ENCODE data around the gene ILRUN. TPM values are rescaled to one million over a fixed set of nuclear protein-coding genes. Genes with fewer than 3 reads are reported as not detected.

The ILRUN gene
- total and polyA plus RNA-seq, 2 of the 8 experiments (the other 6 are each of a cell fraction or from before 2014, with no cell fraction given), result 39.2 to 81.2 TPM

DNA sequence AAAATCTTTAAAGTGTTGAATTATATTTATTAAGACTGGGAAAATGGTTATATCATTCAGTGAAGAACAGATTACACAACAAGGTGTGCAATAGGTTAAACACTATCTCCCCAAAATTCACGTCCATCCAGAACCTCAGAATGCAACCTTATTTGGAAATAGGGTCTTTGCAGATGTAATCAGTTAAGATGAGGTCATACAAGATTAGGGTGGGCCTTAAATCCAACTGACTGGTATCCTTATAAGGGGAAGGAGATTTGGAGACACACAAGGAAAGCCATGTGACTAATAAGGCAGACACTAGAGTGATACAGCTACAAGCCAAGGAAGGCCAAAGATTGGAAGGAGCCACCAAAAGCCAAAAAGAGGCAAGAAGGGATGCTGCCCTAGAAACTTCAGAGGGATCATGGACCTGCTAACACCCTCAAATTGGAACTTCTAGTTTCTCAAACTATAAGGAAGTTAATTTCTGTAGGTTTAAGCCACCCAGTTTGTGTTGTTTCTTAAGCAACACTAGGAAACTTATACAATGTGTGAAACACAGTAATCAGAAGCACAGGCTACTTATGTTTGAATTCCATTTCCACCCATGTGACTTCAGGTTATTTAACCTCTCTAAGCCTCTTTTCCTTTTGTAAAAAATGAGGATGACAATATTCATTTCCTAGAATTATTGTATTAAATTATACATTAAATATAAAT lies 16.9 kb downstream of the ILRUN start:
- Histone ChIP-seq H3K79me1 (ENCODE audit: low read depth, low read length) (peaks cover 8% of the 10 kb centered on the region), H2BK5ac (ENCODE audit: low read depth, low read length) (no peak overlapping the region), H3K14ac (ENCODE audit: insufficient read length) (no peak overlapping the region), H2BK12ac (ENCODE audit: low read depth, low read length) (no peak overlapping the region), H3K4ac (replicated peaks; ENCODE audit: insufficient read length, low read depth, low read length) (no peak overlapping the region), H4K91ac (replicated peaks; ENCODE audit: insufficient read length, low read length) (no peak overlapping the region), H2BK15ac (ENCODE audit: low read length) (no peak overlapping the region), H2BK20ac (ENCODE audit: low read length) (no peak overlapping the region), H3K4me1 (replicated peaks in 1 of 4; ENCODE audit: control insufficient read depth in 3 of 4, insufficient read depth in 4 of 4, low read length in 3 of 4) (no peaks in the 10 kb centered on the region), H2AK5ac (ENCODE audit: low read depth, low read length) (no peak overlapping the region), H3K9me3 (ENCODE audit: insufficient read depth in 2 of 2, low read depth in 1 of 2, low read length in 1 of 2) (no peaks in the 10 kb centered on the region), H4K20me1 (replicated peaks in 1 of 2; ENCODE audit: control insufficient read depth in 1 of 2, insufficient read depth in 2 of 2, low read length in 2 of 2) (peaks cover 0 to 5% of the 10 kb centered on the region in 2 experiments), H3K18ac (ENCODE audit: extremely low read depth, low read length) (no peak overlapping the region), H2BK120ac (replicated peaks; ENCODE audit: low read depth, low read length) (no peak overlapping the region), H3K27me3 (replicated peaks in 1 of 4; ENCODE audit: control insufficient read depth in 3 of 4, extremely low read depth in 1 of 4, insufficient read depth in 3 of 4, low read length in 3 of 4) (no peaks in the 10 kb centered on the region), H2AFZ (ENCODE audit: low read length) (no peak overlapping the region), H4K8ac (ENCODE audit: extremely low read depth, insufficient read depth, low read length) (no peak overlapping the region), H3K36me3 (ENCODE audit: control insufficient read depth in 2 of 4, insufficient read depth in 4 of 4, low read length in 3 of 4) (no peaks in the 10 kb centered on the region), H3K4me3 (ENCODE audit: extremely low read depth in 1 of 4, insufficient read depth in 2 of 4, low read depth in 3 of 4, low read length in 4 of 4) (no peak overlapping the region), H3K23ac (ENCODE audit: insufficient read length) (no peak overlapping the region), H3K56ac (replicated peaks; ENCODE audit: insufficient read length, low read depth, low read length) (no peak overlapping the region), H4K5ac (ENCODE audit: insufficient read length, low read depth, low read length) (no peak overlapping the region), H3K4me2 (ENCODE audit: insufficient read depth in 1 of 2, low read depth in 2 of 2, low read length in 2 of 2) (no peak overlapping the region), H3K9ac (replicated peaks in 1 of 4; ENCODE audit: extremely low read depth in 1 of 4, low read depth in 3 of 4, low read length in 3 of 4) (no peak overlapping the region), H3K23me2 (ENCODE audit: low read depth, low read length) (no peaks in the 10 kb centered on the region), H3K27ac (ENCODE audit: low read depth, low read length) (no peak overlapping the region), H3K79me2 (ENCODE audit: control insufficient read depth in 1 of 2, insufficient read depth in 2 of 2, low read length in 2 of 2) (peaks cover 0 to 62% of the 10 kb centered on the region in 2 experiments; a peak in 3 of 4 replicates)
- ChIA-PET POLR2A (ENCODE audit: partially characterized antibody) (no interaction called here), CTCF (ENCODE audit: partially characterized antibody) (no interaction called here)
- 94% methylated on average over 1 of the region's 1 CpG; no CpG with 5 or more reads in 1 of the 2 experiments for WGBS, 2 experiments (ENCODE audit: extremely low coverage in 1 of 2, insufficient coverage in 1 of 2, insufficient read length in 1 of 2, insufficient replicate concordance in 2 of 2, low coverage in 1 of 2, low lambda C conversion rate in 2 of 2, missing lambda C conversion rate in 1 of 2)
- TF ChIP-seq NRF1 (IDR thresholded peaks at IDR 0.05; ENCODE audit: low read depth, low read length), result no peak
- no peak for TF ChIP-seq TCF12 (IDR thresholded peaks at IDR 0.05; ENCODE audit: low read depth, low read length)
- TF ChIP-seq SIX5 (IDR thresholded peaks at IDR 0.05; ENCODE audit: low read depth, low read length), result no peak
- no peak for TF ChIP-seq RBBP5 (IDR thresholded peaks at IDR 0.05; ENCODE audit: borderline replicate concordance, low read depth, low read length)
- DNase-seq (ENCODE audit: low read depth in 1 of 2, low spot score in 2 of 2) (no peak), FAIRE-seq (no peak)
